HG03039 (cell line): ENCODE measurements around the gene FNDC3B.

ENCODE experiments used
- ATAC-seq: cut with Tn5 transposase; IDR thresholded peaks from one replicate; pipeline ENCODE4 v1.9.1; 2021; ENCODE audit warnings: mild to moderate bottlenecking, moderate library complexity; ENCODE audit not compliant: unreplicated experiment

FNDC3B gene

GRCh38 chr3:172276103-172276502 is 236.7 kb downstream of the FNDC3B start:
- no peak for ATAC-seq

GRCh38 chr3:172277151-172277652 is 237.8 kb downstream of the FNDC3B start:
- ATAC-seq, result no peak

- no peak for ATAC-seq
Measured at GRCh38 chr3:172279191-172279640, 239.8 kb downstream of the FNDC3B start.

GRCh38 chr3:172279974-172280373 is 240.6 kb downstream of the FNDC3B start:
- no peak for ATAC-seq

- ATAC-seq, result no peak
Measured at GRCh38 chr3:172280406-172281051, 241.2 kb downstream of the FNDC3B start.

GRCh38 chr3:172281884-172282283 is 242.5 kb downstream of the FNDC3B start:
- ATAC-seq, result no peak

- ATAC-seq, result no peak
Measured at GRCh38 chr3:172282850-172283249, 243.5 kb downstream of the FNDC3B start.

- ATAC-seq, result no peak
Measured at GRCh38 chr3:172283841-172284357, 244.5 kb downstream of the FNDC3B start.

GRCh38 chr3:172285844-172286243 is 246.5 kb downstream of the FNDC3B start:
- ATAC-seq, result no peak

GRCh38 chr3:172286548-172287148 is 247.3 kb downstream of the FNDC3B start:
- ATAC-seq, result no peak

- no peak for ATAC-seq
Measured at GRCh38 chr3:172287937-172288477, 248.6 kb downstream of the FNDC3B start.

GRCh38 chr3:172288651-172289050 is 249.3 kb downstream of the FNDC3B start:
- ATAC-seq, result no peak

- peak; percentile 55 for ATAC-seq
Measured at GRCh38 chr3:172289583-172289982, 250.2 kb downstream of the FNDC3B start.

GRCh38 chr3:172290457-172290856 is 251.1 kb downstream of the FNDC3B start:
- no peak for ATAC-seq

GRCh38 chr3:172291650-172292049 is 252.3 kb downstream of the FNDC3B start:
- ATAC-seq, result no peak

- ATAC-seq, result no peak
Measured at GRCh38 chr3:172292422-172292821, 253.0 kb downstream of the FNDC3B start.

GRCh38 chr3:172293093-172293492 is 253.7 kb downstream of the FNDC3B start:
- ATAC-seq, result no peak

GRCh38 chr3:172294223-172294806 is 254.9 kb downstream of the FNDC3B start:
- ATAC-seq, result no peak

- no peak for ATAC-seq
Measured at GRCh38 chr3:172296248-172296974, 257.0 kb downstream of the FNDC3B start.

- ATAC-seq, result no peak
Measured at GRCh38 chr3:172296975-172297332, 257.6 kb downstream of the FNDC3B start.

- no peak for ATAC-seq
Measured at GRCh38 chr3:172298247-172298646, 258.9 kb downstream of the FNDC3B start.
